ENCODE results near the gene FCAMR. TPM values are rescaled to one million over a fixed set of nuclear protein-coding genes. Genes with fewer than 3 reads are reported as not detected.

The FCAMR gene
- total RNA-seq, 1 donor from 2014 or later, result not detected

DNA sequence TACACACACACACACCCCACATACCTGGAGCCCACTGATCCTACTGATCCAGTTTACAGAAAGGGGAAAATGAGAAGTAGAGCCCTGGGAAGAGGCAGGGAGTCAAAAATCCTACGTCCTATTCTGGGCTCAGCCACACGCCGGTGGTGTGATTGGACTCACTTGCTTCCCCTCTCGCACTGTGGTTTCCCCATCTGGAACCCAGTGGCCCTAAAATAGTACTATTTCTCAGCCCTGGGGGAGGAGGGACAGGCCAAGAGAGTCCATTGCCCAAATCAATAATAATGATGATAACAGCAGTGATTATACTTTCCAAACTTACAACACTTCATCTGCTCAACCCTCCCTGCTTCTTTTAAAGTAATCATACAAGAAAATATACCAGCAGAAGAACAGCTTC is 21.1 kb downstream of the FCAMR start:
- TF ChIP-seq, protein P1, sequence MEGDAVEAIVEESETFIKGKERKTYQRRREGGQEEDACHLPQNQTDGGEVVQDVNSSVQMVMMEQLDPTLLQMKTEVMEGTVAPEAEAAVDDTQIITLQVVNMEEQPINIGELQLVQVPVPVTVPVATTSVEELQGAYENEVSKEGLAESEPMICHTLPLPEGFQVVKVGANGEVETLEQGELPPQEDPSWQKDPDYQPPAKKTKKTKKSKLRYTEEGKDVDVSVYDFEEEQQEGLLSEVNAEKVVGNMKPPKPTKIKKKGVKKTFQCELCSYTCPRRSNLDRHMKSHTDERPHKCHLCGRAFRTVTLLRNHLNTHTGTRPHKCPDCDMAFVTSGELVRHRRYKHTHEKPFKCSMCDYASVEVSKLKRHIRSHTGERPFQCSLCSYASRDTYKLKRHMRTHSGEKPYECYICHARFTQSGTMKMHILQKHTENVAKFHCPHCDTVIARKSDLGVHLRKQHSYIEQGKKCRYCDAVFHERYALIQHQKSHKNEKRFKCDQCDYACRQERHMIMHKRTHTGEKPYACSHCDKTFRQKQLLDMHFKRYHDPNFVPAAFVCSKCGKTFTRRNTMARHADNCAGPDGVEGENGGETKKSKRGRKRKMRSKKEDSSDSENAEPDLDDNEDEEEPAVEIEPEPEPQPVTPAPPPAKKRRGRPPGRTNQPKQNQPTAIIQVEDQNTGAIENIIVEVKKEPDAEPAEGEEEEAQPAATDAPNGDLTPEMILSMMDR (IDR thresholded peaks at IDR 0.05; ENCODE audit: insufficient read depth, low read depth, low read length), result no peak
- TF ChIP-seq EZH2 (IDR thresholded peaks at IDR 0.05; ENCODE audit: insufficient read depth, low read length), result no peak
- Mint-ChIP-seq H3K27me3 (ENCODE audit: low read depth, unreplicated experiment) (peaks cover 44% of the 10 kb centered on the region), H3K36me3 (ENCODE audit: low read depth, unreplicated experiment) (no peaks in the 10 kb centered on the region), H3K27ac (ENCODE audit: unreplicated experiment) (no peak overlapping the region), H3K4me3 (ENCODE audit: unreplicated experiment) (no peak overlapping the region), H3K9me3 (ENCODE audit: unreplicated experiment) (peaks cover 5% of the 10 kb centered on the region), H3K4me1 (ENCODE audit: low read depth, unreplicated experiment) (peaks cover 5% of the 10 kb centered on the region)
- Histone ChIP-seq H3K4me3 (ENCODE audit: insufficient read depth, low read depth, low read length) (no peak overlapping the region), H3K27me3 (ENCODE audit: insufficient read depth, low read length) (peaks cover 5% of the 10 kb centered on the region), H3K36me3 (ENCODE audit: insufficient read depth, low read length) (no peaks in the 10 kb centered on the region), H4K20me1 (ENCODE audit: insufficient read depth, low read length) (no peaks in the 10 kb centered on the region), H3K9me3 (ENCODE audit: insufficient read depth, low read depth, low read length) (no peaks in the 10 kb centered on the region), H3K27ac (ENCODE audit: low read depth, low read length) (no peak overlapping the region), H3K4me2 (ENCODE audit: low read length) (no peak overlapping the region), H3K9ac (ENCODE audit: low read length) (no peak overlapping the region), H3K79me2 (ENCODE audit: insufficient read depth, low read length) (no peaks in the 10 kb centered on the region), H2AFZ (ENCODE audit: low read depth, low read length) (no peak overlapping the region), H3K4me1 (ENCODE audit: insufficient read depth, low read length) (no peaks in the 10 kb centered on the region)
- FAIRE-seq, result no peak
- no peak for DNase-seq (ENCODE audit: low read depth)

DNA sequence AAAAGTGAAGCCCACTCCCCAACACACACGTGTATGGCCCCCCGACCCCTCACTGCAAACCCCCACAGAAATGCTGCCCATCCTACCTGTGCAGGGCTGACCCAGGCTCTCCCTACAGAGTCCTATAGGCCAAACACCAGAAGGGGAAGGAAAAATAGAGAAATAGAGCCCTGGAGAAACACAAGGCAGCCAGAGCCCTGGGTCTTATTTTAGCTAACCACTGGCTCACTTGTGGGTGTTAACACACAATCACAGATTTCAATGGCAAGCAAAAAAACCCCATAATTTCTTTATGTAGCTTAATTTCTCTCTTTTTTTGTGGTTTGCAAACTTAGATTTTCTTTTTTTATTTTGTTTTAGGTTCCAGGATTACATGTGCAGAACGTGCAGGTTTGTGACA is 23.0 kb downstream of the FCAMR start:
- DNase-seq (ENCODE audit: low read depth) (no peak), FAIRE-seq (no peak)
- Mint-ChIP-seq H3K4me3 (ENCODE audit: unreplicated experiment) (no peak overlapping the region), H3K36me3 (ENCODE audit: low read depth, unreplicated experiment) (no peaks in the 10 kb centered on the region), H3K27ac (ENCODE audit: unreplicated experiment) (no peak overlapping the region), H3K27me3 (ENCODE audit: low read depth, unreplicated experiment) (peaks cover 57% of the 10 kb centered on the region), H3K9me3 (ENCODE audit: unreplicated experiment) (peaks cover 5% of the 10 kb centered on the region), H3K4me1 (ENCODE audit: low read depth, unreplicated experiment) (peaks cover 3% of the 10 kb centered on the region)
- Histone ChIP-seq H3K9ac (ENCODE audit: low read length) (no peak overlapping the region), H3K4me1 (ENCODE audit: insufficient read depth, low read length) (no peaks in the 10 kb centered on the region), H3K27me3 (ENCODE audit: insufficient read depth, low read length) (peaks cover 11% of the 10 kb centered on the region), H3K4me2 (ENCODE audit: low read length) (no peak overlapping the region), H3K36me3 (ENCODE audit: insufficient read depth, low read length) (no peaks in the 10 kb centered on the region), H3K79me2 (ENCODE audit: insufficient read depth, low read length) (no peaks in the 10 kb centered on the region), H3K4me3 (ENCODE audit: insufficient read depth, low read depth, low read length) (no peak overlapping the region), H4K20me1 (ENCODE audit: insufficient read depth, low read length) (no peaks in the 10 kb centered on the region), H2AFZ (ENCODE audit: low read depth, low read length) (no peak overlapping the region), H3K27ac (ENCODE audit: low read depth, low read length) (no peak overlapping the region), H3K9me3 (ENCODE audit: insufficient read depth, low read depth, low read length) (no peaks in the 10 kb centered on the region)
- TF ChIP-seq, protein P1 (IDR thresholded peaks at IDR 0.05; ENCODE audit: insufficient read depth, low read depth, low read length), result no peak
- no peak for TF ChIP-seq EZH2 (IDR thresholded peaks at IDR 0.05; ENCODE audit: insufficient read depth, low read length)

- H3K9me3 ChIP-seq (ENCODE audit: insufficient read depth, low read depth, low read length), result no peaks in the 10 kb centered on the region
- peaks cover 66% of the 10 kb centered on the region for H3K27me3 Mint-ChIP-seq (ENCODE audit: low read depth, unreplicated experiment)
- FAIRE-seq, result no peak
- H3K27me3 ChIP-seq (ENCODE audit: insufficient read depth, low read length), result peaks cover 14% of the 10 kb centered on the region
- no peak within 1 kb of the TSS for H3K4me3 ChIP-seq (ENCODE audit: insufficient read depth, low read depth, low read length)
- H3K36me3 ChIP-seq (ENCODE audit: insufficient read depth, low read length), result no peaks in the 10 kb centered on the region
- no peak within 1 kb of the TSS for H3K9ac ChIP-seq (ENCODE audit: low read length)
- H3K4me3 Mint-ChIP-seq (ENCODE audit: unreplicated experiment), result no peak within 1 kb of the TSS
- no peaks in the 10 kb centered on the region for H3K79me2 ChIP-seq (ENCODE audit: insufficient read depth, low read length)
- peaks cover 5% of the 10 kb centered on the region for H3K9me3 Mint-ChIP-seq (ENCODE audit: unreplicated experiment)
- no peak within 1 kb of the TSS for H3K4me2 ChIP-seq (ENCODE audit: low read length)
- H3K4me1 ChIP-seq (ENCODE audit: insufficient read depth, low read length), result no peaks in the 10 kb centered on the region
- DNase-seq (ENCODE audit: low read depth), result no peak
- no peak within 1 kb of the TSS for H2AFZ ChIP-seq (ENCODE audit: low read depth, low read length)
- no peaks in the 10 kb centered on the region for H3K4me1 Mint-ChIP-seq (ENCODE audit: low read depth, unreplicated experiment)
- H3K36me3 Mint-ChIP-seq (ENCODE audit: low read depth, unreplicated experiment), result no peaks in the 10 kb centered on the region
- H3K27ac Mint-ChIP-seq (ENCODE audit: unreplicated experiment), result no peak within 1 kb of the TSS
- no peaks in the 10 kb centered on the region for H4K20me1 ChIP-seq (ENCODE audit: insufficient read depth, low read length)
- H3K27ac ChIP-seq (ENCODE audit: low read depth, low read length), result no peak within 1 kb of the TSS
- TF ChIP-seq, protein P1 (IDR thresholded peaks at IDR 0.05; ENCODE audit: insufficient read depth, low read depth, low read length), result no peak
- no peak for TF ChIP-seq EZH2 (IDR thresholded peaks at IDR 0.05; ENCODE audit: insufficient read depth, low read length)
Measured at GRCh38 chr1:206946261-206946660, 24.0 kb downstream of the FCAMR start, which contains the start of gene PIGR. Gene PIGR, minus strand, starts transcription at chr1:206946466. Its CDS starts 5,935 bp downstream, at chr1:206940531.

Measured in astrocyte (in vitro differentiated cells and primary cell).